GM23338 (cell line): Measurements from ENCODE around the gene SORCS2.

Source experiments
- CREB1 ChIP-seq: fragments of 250-450 bp; sonication (Bioruptor Pico); IDR thresholded peaks from 2 replicates; pipeline ENCODE4 v1.5.0; 2020; ENCODE audit warnings: low read depth, mild to moderate bottlenecking, moderate library complexity
- EZH2 ChIP-seq: fragments of 200-600 bp; sonication (generic); IDR thresholded peaks from one replicate; pipeline ENCODE4 v1.8.0; 2017; ENCODE audit warnings: antibody characterized with exemption, mild to moderate bottlenecking, low read depth; ENCODE audit not compliant: unreplicated experiment
- EZH2phosphoT487 ChIP-seq: fragments of 200-600 bp; sonication (generic); IDR thresholded peaks from one replicate; pipeline ENCODE4 v1.8.1; 2018; ENCODE audit warnings: antibody characterized with exemption; ENCODE audit not compliant: unreplicated experiment
- JUNB ChIP-seq: IDR thresholded peaks from one replicate; pipeline ENCODE4 v1.6.1; 2016; ENCODE audit warnings: antibody characterized with exemption; ENCODE audit not compliant: unreplicated experiment
- POLR2AphosphoS5 ChIP-seq: IDR thresholded peaks from 2 replicates; pipeline ENCODE4 v1.6.1; 2016; ENCODE audit warnings: antibody characterized with exemption, low read depth
- ZNF114 ChIP-seq: fragments of 250-450 bp; sonication (Bioruptor Pico); IDR thresholded peaks from 2 replicates; pipeline ENCODE4 v1.5.0; 2020; ENCODE audit warnings: mild to moderate bottlenecking, moderate library complexity
- TF ChIP-seq, protein P1 (sequence below), 2 experiments: fragments of 200-600 bp in 1 of 2; sonication (generic) in 1 of 2; conservative IDR thresholded peaks; 2 replicates each; pipeline versions ENCODE4 v1.5.1 to v1.6.1; 2016 to 2017; ENCODE audit warnings: antibody characterized with exemption in 2 of 2, low read depth in 2 of 2, mild to moderate bottlenecking in 2 of 2, moderate library complexity in 1 of 2
- TF ChIP-seq, protein P2 (sequence below): IDR thresholded peaks from one replicate; pipeline ENCODE4 v1.6.1; 2018; ENCODE audit warnings: antibody characterized with exemption; ENCODE audit not compliant: unreplicated experiment

DNA sequence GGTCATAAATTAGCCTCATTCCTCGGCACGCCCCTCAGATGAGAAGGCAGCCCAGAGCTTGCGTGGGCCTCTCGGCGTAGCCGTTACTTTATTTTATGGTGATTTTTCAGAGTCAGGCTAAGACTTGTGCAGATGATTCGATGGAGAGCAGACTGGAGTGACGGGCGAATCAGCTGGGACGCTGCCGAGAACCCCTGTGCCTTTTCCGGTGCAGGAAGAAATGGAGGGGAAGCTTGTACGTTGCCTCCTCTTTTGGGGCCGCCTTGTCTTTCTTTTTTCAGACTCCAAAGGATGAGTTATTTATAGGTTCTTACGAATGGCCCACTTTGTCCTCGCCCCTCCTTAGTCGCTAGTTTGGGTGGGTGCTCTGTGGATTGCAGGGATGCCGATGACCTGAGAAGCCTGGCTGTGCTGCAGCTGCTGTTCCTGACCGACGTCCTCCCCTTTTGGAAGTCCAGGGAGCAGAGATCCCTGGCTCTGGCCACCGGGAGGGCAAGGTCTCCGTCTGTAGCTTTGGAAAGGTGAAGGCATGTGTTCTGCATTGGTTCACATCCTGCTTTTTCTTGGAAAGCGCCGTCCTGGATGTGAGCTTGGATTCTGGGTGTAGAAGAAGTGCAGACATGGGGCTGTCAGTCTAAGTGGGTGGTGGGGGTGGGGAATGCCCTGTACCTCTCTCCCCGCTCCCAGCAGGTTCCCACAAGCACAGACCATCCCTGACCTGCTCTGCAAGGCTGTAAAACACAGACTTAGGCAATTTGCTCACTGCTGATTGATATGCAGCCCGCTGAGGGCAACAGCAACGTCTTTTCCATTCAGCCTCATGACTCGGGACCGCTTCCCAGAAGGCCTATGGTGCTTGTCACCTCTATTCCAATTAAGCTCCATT is 9.3 kb downstream of the SORCS2 start:
- TF ChIP-seq, protein P1, sequence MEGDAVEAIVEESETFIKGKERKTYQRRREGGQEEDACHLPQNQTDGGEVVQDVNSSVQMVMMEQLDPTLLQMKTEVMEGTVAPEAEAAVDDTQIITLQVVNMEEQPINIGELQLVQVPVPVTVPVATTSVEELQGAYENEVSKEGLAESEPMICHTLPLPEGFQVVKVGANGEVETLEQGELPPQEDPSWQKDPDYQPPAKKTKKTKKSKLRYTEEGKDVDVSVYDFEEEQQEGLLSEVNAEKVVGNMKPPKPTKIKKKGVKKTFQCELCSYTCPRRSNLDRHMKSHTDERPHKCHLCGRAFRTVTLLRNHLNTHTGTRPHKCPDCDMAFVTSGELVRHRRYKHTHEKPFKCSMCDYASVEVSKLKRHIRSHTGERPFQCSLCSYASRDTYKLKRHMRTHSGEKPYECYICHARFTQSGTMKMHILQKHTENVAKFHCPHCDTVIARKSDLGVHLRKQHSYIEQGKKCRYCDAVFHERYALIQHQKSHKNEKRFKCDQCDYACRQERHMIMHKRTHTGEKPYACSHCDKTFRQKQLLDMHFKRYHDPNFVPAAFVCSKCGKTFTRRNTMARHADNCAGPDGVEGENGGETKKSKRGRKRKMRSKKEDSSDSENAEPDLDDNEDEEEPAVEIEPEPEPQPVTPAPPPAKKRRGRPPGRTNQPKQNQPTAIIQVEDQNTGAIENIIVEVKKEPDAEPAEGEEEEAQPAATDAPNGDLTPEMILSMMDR (conservative IDR thresholded peaks at IDR 0.05; ENCODE audit: low read depth in 2 of 2), result no peak
- TF ChIP-seq EZH2 (no peak), POLR2AphosphoS5 (no peak), CREB1 (CRISPR knock-in tag) (no peak), EZH2phosphoT487 (no peak), ZNF114 (CRISPR knock-in tag) (no peak), JUNB (no peak)
- TF ChIP-seq, protein P2, sequence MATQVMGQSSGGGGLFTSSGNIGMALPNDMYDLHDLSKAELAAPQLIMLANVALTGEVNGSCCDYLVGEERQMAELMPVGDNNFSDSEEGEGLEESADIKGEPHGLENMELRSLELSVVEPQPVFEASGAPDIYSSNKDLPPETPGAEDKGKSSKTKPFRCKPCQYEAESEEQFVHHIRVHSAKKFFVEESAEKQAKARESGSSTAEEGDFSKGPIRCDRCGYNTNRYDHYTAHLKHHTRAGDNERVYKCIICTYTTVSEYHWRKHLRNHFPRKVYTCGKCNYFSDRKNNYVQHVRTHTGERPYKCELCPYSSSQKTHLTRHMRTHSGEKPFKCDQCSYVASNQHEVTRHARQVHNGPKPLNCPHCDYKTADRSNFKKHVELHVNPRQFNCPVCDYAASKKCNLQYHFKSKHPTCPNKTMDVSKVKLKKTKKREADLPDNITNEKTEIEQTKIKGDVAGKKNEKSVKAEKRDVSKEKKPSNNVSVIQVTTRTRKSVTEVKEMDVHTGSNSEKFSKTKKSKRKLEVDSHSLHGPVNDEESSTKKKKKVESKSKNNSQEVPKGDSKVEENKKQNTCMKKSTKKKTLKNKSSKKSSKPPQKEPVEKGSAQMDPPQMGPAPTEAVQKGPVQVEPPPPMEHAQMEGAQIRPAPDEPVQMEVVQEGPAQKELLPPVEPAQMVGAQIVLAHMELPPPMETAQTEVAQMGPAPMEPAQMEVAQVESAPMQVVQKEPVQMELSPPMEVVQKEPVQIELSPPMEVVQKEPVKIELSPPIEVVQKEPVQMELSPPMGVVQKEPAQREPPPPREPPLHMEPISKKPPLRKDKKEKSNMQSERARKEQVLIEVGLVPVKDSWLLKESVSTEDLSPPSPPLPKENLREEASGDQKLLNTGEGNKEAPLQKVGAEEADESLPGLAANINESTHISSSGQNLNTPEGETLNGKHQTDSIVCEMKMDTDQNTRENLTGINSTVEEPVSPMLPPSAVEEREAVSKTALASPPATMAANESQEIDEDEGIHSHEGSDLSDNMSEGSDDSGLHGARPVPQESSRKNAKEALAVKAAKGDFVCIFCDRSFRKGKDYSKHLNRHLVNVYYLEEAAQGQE, result no peak
